GM18508 (cell line): ENCODE measurements around the gene SDHB.
"Not testable (repeated sequence)": the region's sequence is repeated elsewhere in the genome, so short reads cannot be mapped to it uniquely, and the experiment has no call there.

ENCODE experiments used
- ATAC-seq: cut with Tn5 transposase; IDR thresholded peaks from one replicate; pipeline ENCODE4 v1.9.1; 2021; ENCODE audit warnings: moderate number of reproducible peaks; ENCODE audit not compliant: insufficient read depth, unreplicated experiment

SDHB gene

DNA sequence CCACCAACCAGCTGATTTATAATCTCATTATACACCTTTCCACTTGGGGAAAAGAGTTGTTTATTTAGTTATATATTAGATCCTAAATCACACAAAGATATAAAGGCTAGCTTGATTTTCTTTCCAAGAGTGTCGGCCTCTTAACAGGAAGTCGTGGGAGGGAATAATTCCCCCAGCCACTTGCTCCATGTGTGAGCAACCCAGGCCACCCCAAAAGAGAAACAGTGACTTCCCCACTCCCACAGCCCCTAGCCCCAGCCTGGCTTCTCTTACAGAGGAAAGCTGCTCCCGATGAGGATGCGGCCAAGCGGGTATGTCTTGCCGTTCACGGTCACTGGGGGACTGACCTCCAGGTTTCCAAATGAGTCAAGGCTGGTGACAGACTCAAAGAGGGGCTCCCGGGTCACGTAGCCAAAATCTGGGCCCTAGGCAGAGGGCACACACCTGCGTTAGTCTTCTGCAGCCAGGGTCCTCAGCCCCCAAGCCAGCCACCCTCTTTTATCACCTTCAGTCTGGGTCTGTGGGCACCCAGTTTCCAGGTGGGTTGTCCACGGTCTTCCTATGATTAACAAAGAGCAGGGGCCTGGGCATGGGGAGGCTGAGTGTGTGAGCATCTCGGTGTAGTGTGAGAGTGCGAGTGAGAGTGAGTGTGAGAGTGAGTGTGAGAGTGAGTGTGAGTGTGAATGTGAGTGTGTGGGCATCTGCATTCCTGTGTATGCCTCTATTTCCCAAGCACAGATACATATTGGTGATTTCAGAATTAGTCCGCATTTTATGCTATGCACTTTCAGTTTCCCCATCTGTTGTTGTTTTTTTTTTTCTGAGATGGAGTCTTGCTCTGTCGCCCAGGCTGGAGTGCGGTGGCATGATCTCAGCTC lies 25.4 kb upstream of the SDHB start:
- no peak for ATAC-seq

DNA sequence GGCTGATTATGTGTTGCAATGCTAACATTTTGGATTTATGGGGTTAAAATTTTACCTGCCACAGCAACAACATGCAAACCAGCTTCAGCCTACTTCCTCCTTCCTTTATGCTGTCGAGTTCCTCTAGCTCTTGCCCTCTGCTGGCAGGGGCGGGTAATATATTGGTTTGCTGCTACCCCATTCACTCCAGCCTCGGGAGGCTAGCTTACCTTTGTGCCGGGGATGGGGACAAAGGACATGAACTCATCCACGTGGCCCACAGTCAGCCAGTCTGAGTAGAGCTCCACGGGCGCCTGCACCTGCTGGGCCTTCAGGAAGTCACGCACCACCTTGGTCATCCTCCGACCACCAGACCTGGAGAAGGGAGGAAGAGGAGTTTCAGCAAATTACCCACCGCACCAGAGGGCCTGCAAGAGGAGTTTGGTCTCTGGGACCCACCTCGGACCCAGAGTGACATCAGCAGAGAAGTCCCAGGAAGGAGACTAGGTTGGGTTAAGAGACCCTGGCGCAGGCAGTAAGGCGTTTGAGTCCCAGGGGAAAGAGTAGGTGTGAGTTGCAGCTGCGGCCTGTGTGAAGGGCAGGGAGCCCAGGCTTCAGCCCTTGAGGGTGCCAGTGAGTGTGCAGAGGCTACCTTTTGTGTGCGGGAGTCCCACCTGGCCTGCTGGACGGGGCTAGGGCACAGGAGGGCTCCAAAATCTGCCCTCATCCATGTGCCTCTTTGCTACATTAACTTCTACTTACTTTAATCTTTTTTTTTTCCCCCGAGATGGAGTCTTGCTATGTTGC lies 21.8 kb upstream of the SDHB start:
- no peak for ATAC-seq

DNA sequence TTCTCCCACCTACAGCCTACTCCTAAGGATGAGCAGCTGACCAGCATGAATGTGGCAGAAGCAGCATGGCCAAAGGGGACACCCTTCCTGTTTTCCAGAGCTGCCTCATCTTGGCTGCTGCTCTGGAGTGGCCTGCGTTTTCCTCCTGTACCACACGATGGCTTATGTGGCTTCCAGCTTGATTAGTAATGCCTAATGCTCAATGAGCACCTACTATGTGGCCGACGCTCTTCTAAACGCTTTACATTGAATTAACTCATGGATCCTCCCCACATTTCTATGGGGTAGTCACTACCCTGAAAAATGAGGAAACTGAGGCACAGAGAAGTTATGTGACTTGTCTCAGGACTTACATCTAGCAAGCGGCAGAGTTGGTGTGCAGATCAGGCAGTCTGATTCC lies 18.0 kb upstream of the SDHB start:
- ATAC-seq = no peak

DNA sequence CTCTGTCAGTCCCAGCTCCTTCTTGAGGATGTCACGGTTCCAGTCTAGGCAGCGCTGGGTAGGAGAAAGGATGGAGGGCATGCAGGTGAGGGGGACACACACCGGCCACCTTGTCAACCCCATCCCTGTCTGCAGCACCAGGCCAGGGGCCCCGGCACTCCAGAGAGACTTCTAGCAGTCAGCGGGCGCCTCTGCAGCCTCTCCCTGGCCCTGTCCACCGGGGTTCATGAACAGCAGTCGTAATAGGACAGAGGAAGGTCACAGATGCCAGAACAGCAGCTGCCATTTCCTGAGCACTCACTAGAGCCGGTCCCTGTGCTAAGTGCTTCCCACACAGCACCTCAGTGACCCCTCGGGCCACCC lies 16.3 kb upstream of the SDHB start:
- no peak for ATAC-seq

DNA sequence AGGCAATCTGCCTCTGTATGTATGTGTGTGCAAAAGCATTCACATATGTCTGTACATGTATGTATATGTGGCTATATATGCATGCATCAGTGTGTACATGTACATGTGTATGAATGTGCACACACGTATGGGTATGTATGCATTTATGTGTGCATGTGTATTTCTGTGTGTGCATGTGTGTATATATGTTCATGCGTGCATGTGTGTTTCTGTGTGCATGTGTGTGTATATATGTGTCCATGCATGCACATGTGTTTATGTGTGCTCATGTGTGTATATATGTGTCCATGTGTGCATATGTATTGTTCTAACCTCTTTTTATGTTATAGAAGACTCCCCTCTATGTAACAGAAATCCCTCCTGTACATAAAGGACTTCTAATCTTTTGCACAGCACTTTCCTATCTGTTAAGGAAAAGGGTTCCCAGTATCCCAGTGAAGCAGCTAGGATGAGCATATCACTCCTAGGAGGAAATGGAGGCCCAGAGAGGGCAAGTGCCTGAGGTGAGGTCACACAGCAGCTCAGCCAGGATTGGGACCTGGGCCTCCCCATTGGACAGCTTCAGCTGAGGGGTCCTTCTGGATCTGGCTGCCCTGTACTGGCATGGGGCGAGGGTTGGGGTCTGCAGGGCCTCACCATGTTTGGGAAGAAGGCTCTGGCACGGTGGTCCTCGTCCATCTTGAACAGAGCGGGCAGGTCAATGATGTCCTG lies 15.8 kb upstream of the SDHB start:
- no peak for ATAC-seq

DNA sequence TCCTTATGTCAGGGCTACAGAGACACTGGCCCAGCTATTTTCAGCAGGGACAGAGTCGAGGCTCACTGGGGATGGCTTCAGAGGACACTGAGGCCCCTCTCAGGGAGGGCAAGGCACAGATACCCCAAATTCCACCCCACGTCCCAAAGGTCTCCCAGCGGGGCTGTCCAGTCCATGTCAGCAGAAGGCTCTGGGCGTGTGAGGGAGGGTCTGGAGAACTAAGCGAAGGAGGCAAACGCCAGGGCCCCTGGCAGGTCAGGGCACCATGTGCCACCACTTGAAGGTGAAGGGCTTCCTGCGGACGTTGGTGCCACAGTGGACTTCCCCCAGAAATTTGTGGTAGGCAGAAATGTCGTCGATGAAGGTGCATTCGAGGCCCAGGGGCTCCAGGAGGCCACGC lies 15.0 kb upstream of the SDHB start:
- ATAC-seq = no peak

DNA sequence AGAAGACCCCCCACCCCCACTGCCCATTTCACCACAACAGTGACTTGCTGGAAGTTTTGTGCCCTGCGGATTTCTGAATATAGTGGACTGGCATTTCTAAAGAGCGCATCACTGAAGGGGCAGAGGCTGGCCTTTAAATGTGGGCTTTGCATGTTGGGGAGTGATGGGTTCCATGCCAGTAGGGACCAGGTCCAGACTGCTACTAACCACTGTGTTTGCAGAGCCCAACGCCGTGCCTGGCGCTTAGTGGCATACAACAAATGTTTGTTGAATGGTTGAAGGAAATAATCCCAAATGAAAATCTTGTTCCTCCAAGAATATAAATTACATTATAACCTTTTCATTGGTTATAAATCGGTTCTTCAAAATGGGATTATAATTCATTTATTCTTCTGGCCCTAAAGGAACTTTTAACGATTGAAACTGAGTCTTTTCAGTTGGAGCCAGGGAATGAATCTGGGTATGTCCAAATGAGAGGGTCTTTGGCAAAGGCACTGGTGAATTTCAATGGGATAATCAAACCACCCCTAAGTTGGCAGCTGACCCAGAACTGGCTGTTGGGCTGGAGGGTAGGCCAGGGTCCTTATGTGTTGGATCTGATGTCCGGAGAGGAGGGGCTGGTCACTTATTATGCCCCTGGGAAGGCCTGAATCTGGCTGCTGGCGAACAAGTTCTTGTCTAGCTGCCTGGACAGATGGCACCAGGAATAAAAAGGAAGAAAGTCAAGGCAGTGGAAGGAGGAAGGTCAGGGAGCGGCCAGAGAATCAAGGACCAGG lies 13.8 kb upstream of the SDHB start:
- no peak for ATAC-seq

DNA sequence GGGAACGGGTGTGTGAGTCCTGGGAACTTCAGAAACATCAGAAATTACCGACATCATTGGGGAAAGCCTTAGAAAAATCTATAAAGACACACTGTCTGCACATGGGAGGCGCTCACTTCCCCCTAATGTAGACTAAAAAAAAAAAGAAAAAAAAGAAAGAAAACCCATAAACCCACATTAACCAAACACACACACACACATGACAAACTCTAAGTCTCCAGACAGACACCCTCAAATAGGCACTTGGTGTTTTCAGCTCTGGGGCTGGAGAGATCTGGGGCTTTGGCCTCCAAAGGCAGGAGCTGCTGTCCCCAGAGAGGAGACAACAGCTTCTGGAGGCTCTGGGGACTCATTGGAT lies 13.2 kb upstream of the SDHB start:
- no peak for ATAC-seq

DNA sequence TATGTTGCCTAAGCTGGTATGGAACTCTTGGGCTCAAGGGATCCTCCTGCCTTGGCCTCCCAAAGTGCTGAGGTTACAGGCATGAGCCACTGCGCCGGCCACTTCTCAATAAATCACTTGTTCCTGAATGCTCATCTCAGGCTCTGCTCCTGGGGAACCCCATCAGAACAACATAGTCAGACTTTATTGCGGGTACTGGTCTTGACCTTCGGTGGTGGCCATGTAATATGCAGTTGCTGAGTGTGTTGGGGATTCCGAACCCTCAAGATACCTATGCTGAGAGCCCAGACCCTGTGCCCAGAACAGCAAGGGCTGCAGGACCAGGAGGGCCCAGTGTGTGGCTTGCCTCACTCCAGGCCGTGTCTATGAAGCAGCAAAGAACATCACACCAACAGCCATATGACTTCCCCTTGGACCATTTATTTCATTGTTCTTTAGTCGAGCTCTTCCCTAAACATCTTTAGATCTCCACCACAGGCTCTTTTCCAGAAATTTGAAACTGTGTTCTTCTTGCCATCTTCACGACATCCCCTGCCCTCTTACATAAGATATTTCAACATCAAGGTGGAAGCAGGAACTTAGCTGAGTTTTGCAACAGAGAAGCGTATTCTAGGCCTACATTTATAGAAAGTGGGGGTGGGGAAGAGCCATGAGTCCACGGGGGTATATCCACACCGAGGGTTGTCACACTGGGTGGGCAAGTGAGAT lies 12.7 kb upstream of the SDHB start:
- no peak for ATAC-seq

DNA sequence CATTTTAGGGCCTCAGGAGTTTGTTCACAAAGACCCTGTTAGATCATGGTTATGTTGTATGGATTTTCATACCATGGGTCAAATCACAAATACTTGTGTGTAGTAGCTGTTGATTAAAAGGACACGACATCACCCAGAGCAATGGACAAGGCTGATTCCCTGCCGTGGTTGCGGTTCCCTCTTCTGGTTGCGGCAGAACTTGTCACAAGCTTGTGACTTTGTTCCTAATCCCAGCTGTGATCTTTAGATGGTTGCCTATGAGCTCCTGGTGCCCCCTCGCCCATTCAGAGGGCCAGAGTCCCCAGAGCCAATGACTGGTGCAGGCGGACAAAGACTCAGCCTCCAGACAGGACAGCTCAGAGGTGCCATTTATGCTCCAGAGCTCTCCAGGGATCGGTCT lies 11.8 kb upstream of the SDHB start:
- no peak for ATAC-seq

DNA sequence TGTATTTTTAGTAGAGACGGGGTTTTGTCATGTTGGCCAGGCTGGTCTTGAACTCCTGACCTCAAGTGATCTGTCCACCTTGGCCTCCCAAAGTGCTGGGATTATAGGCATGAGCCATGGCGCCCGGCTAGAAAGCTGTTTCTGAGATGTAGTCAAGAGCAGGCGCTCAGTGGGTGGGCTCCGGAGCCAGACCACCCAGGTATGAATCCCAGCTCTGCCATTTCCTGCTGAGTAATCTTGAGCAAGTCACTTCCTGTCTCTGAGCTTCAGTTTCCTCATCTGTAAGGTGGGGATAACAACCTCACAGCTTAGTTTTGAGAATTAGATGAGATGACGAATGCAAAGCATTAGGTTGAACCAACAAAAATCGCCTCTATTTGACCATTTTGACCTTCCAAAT lies 8.9 kb upstream of the SDHB start:
- not testable (repeated sequence) for ATAC-seq

DNA sequence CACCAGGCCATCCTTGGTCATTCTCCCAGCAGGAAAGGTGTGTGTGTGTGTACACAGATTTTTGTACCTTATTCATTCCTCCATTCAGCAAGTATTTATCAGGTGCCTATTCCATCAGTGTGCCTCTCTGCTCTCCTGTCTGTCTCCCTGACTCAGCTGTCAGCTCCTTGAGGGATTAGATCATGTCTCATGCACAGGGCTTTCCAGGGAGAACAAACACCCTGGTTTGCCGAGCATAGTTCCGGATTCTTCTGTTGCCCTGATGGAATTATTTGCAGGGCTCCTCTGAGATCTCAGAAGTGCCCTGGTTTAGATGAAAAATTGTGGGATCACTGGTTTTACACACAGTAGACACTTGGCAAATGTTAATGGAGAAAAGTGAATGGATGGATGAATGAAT lies 8.1 kb upstream of the SDHB start:
- no peak for ATAC-seq

DNA sequence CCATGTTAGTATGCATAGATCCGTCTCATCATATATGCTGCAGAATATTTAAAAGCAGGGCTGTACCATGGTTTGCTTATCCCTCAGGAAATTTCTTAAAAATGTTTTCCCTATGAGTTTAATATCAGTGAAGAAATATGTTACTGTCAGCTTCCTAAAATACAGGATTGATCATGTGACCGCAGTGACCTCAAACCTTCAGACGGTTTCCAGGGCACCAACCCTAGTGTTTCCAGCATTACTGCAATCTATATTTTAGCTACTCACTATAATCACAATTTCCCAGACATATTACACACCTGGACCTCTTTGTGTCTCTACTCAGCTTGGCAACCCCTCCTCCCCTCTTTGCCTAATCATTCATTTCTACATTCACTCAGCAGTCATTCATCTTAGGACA lies 7.7 kb upstream of the SDHB start:
- ATAC-seq = no peak

DNA sequence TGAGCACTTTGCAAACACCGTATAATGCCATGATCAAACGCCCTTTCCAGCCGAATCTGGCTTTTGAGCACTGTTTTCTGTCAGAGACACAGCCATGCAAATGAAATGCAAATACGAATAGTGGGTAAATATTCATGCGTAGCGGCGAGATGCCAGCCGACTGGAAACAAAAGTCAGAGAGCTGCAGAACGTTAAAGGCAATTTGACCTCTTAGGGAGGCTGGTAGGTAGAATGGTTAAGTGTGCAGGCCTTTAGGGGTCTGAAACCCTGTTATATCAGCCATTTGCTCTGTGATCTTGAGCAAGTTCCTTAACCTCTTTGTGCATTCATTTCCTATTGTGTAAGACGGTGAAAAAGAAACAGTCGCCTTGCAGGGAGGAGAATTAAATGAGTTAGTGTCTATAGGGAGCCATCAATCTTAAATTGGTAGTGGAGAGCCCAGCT lies 6.5 kb upstream of the SDHB start:
- no peak for ATAC-seq

DNA sequence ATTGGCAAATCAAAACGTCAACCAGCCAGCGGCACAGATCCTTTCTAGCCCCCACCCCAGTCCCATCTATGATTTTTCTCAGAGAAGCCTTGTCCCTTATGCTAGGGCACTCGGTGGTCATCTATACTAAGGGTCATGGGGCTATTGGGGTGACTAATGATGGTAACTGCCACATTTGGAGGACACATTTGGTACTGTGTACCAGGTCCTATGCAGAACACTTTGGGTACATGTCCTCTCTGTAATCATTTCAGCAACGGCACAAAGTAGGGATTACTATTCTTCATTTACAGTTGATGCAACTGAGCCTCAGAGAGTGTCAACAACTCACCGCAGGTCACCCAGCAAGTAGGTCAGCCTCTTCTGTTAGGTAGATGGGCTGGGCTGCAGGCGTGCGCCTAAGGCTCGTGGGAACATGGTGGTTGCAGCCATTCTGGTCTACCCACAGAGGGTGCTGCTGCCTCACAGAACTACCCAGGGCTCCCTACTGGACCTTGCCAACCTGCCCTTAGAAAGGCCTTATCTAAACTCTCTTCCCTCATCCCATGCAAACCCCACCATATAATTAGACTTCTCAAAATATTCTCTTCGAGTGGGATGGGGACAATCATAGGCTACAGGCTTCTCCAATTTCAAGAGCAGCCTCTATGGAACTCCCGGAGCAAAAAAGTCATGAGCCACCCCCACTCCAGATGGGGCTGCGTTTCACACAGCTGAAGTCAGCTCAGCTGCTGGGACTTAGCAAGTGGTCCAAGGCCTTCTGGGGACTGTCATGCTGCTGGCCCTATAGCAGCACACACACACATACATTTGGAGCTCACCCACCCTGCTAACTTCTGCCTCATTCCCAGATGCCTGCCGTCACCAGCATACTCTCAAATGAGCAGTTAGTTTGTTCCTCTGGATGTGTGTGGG lies 5.8 kb upstream of the SDHB start:
- no peak for ATAC-seq

DNA sequence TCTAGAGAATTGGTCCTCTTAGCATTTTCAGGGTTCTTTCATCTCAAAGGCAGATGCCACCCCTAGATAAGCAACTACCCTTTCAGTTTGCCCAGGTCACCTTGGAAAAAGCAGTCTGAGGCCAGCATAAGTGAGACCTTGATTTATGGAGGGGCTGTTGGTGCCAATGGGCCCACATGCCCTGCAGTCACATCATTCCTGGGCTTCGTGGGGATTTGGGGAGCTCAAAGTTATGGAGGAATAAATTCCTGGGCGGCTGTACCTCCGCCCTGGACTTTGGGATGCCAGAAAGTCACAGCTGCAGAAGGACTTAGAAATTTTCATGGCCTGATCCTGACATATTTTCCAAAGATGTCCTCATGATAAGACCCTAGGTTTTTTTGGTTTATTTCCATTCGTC lies 2.7 kb upstream of the SDHB start:
- no peak for ATAC-seq

DNA sequence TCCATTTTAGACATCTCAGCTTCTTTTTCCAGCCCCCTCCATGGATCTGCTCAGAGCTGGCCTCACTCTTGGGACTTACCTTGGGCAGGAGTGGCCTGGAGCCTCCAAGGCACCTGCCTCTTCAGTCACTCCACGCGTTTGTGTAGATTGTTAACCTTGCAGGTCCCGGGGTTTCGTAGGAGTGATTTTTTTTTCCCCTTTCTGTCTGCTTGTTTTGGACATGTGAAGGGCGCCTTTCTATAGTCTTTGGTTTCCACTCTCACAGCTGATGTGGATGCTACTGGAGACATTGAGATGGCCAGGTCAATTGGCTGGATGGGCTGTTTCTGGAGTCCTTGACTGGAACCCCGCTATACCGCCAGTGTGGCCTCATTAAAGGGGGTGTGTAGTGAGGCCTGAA lies 2.0 kb upstream of the SDHB start:
- no peak for ATAC-seq

DNA sequence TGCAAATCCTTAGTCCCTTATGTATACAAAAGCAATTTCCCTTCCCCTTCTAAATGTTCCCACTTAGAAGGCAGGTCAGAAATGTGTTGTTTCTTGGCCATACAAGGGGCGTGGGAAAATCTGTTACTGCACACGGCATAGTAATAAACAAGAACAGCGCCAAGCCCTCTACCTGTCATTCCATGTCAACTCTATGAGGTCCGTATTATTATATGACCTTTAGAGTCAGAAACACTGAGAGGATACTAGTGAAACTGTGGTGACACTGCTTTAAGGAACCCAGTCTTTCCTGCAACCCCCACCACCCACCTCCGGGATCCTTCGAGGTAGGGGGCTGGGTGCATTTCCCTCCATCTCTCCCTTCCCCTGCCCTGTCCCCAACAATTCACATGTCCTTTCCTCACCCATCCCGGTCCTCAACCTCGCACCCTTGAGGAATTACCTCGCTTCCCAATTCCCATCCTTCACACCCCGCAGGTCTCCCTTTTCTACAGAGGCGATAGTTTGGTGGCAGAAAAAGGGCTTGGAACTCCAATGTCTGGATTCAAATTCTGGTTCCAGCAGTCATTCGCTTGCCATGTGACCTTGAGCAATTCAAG lies 647 bp downstream of the SDHB start:
- no peak for ATAC-seq
